Endothelial cell (in vitro differentiated cells): ENCODE data around the gene FNBP1. TPM values are rescaled to one million over a fixed set of nuclear protein-coding genes. Genes with fewer than 3 reads are reported as not detected.

Source experiments
- DNase-seq: peaks from one replicate; pipeline ENCODE4 v3.0.0; 2021; ENCODE audit warnings: low spot score
- H3K27ac Mint-ChIP-seq: one replicate; pipeline ENCODE4 v1.8.0; 2021; ENCODE audit warnings: mixed read lengths, inconsistent platforms; ENCODE audit not compliant: unreplicated experiment
- H3K27me3 Mint-ChIP-seq: one replicate; pipeline ENCODE4 v1.8.0; 2021; ENCODE audit warnings: mild to moderate bottlenecking, moderate library complexity, mixed read lengths, inconsistent platforms; ENCODE audit not compliant: unreplicated experiment
- H3K36me3 Mint-ChIP-seq: one replicate; pipeline ENCODE4 v1.8.0; 2021; ENCODE audit warnings: mild to moderate bottlenecking, low read depth, mixed read lengths, inconsistent platforms; ENCODE audit not compliant: unreplicated experiment
- H3K4me1 Mint-ChIP-seq: one replicate; pipeline ENCODE4 v1.8.0; 2021; ENCODE audit warnings: mild to moderate bottlenecking, mixed read lengths, inconsistent platforms; ENCODE audit not compliant: unreplicated experiment
- H3K4me3 Mint-ChIP-seq: one replicate; pipeline ENCODE4 v1.8.0; 2021; ENCODE audit warnings: mild to moderate bottlenecking, mixed read lengths, inconsistent platforms; ENCODE audit not compliant: unreplicated experiment
- H3K9me3 Mint-ChIP-seq: one replicate; pipeline ENCODE4 v1.8.0; 2021; ENCODE audit warnings: mixed read lengths, inconsistent platforms; ENCODE audit not compliant: unreplicated experiment
- total RNA-seq: library from RNA; stranded (reverse); fragmentation: NEBNext Ultra II Directional; extraction: Animal tissue kit (Norgen Biotek cat#: 25700); gene quantifications from one replicate; pipeline ENCODE4 v1.2.1, GENCODE V29; 2021; ENCODE audit not compliant: unreplicated experiment
- TF ChIP-seq, protein P1 (sequence below): fragments of 200-600 bp; sonication (generic); IDR thresholded peaks from one replicate; pipeline ENCODE4 v1.5.0; 2021; ENCODE audit warnings: antibody characterized with exemption; ENCODE audit not compliant: unreplicated experiment

FNBP1 gene
- total RNA-seq, 1 donor from 2014 or later = 119 TPM

DNA sequence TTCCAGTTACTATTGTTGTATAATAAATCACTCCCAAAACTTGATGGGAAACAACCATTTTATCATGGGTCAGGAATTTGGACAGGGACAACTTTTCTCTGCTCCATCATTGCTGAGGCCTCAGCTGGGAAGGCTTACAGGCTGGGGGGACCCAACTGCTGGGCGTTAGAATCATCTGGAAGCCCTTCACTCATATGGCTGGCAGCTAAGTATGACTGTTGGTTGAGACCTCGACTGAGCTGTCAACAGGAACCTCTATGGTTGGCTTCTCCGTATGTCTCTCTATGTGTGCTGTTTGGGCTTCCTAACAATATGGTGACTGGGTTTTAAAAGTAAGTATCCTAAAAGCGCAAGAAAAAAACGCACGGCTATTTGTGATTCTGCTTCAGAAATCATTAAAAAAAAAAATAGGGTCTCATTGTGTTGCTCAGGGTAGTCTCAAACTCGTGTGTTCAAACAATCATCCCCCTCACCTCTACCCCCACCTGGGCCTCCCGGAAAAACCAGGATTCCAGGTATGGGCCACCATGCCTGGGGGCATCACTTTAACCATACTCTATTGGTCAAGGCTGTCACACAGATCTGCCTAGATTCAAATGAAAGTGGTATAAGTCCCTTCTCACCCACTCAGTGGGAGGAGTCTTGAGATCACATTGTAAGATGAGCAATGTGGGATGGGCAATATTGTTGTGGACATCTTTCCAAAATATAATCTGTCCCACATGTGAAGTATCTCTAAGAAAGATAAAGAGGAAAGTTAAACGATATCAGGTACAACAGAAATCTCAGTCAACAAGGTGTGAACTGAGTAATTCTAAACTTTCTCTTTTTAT lies 15.2 kb downstream of the FNBP1 start:
- H3K36me3 Mint-ChIP-seq = no peaks in the 10 kb centered on the region

DNA sequence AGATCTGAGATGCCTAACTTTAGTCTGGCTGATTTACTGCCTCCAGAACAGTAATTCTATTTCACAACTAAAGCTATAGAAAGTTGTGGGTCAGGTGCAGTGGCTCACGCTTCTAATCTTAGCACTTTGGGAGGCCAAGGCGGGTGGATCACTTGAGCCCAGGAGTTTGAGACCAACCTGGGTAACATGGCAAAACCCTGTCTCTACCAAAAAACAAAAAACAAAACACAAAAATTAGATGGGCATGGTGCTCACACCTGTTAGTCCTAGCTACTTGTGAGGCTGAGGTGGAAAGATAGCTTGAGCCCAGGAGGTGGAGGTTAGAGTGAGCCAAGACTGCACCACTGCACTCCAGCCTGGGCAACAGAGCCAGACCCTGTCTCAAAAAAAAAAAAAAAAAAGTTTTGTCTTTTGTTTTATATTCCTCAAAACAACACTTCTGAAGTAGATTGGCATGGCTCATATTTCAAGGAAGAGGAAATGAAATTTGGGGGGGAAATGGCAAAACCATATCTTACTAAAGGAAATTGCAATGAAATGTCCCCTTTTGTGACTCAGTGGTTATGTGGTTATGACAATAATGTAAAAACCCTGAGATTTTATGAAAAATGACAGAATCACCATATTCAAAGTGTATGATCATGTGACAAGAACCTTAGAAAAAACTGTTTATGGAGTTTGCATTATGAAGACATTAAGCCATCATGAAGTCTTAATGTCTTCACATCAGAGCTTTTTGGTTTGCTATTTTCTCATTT lies 16.2 kb downstream of the FNBP1 start:
- Mint-ChIP-seq H3K4me1 (peaks cover 10% of the 10 kb centered on the region), H3K4me3 (no peak overlapping the region), H3K27ac (no peak overlapping the region), H3K36me3 (no peaks in the 10 kb centered on the region), H3K9me3 (no peaks in the 10 kb centered on the region), H3K27me3 (peaks cover 3% of the 10 kb centered on the region)
- DNase-seq = no peak
- TF ChIP-seq, protein P1, sequence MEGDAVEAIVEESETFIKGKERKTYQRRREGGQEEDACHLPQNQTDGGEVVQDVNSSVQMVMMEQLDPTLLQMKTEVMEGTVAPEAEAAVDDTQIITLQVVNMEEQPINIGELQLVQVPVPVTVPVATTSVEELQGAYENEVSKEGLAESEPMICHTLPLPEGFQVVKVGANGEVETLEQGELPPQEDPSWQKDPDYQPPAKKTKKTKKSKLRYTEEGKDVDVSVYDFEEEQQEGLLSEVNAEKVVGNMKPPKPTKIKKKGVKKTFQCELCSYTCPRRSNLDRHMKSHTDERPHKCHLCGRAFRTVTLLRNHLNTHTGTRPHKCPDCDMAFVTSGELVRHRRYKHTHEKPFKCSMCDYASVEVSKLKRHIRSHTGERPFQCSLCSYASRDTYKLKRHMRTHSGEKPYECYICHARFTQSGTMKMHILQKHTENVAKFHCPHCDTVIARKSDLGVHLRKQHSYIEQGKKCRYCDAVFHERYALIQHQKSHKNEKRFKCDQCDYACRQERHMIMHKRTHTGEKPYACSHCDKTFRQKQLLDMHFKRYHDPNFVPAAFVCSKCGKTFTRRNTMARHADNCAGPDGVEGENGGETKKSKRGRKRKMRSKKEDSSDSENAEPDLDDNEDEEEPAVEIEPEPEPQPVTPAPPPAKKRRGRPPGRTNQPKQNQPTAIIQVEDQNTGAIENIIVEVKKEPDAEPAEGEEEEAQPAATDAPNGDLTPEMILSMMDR = no peak

More for the DNA sequence above, 15.2 kb downstream of the FNBP1 start:
- DNase-seq = no peak
- TF ChIP-seq, protein P1 = no peak
- no peaks in the 10 kb centered on the region for H3K9me3 Mint-ChIP-seq
- H3K4me1 Mint-ChIP-seq = peaks cover 10% of the 10 kb centered on the region
- H3K27ac Mint-ChIP-seq = no peak overlapping the region
- no peak overlapping the region for H3K4me3 Mint-ChIP-seq
- H3K27me3 Mint-ChIP-seq = peaks cover 4% of the 10 kb centered on the region

DNA sequence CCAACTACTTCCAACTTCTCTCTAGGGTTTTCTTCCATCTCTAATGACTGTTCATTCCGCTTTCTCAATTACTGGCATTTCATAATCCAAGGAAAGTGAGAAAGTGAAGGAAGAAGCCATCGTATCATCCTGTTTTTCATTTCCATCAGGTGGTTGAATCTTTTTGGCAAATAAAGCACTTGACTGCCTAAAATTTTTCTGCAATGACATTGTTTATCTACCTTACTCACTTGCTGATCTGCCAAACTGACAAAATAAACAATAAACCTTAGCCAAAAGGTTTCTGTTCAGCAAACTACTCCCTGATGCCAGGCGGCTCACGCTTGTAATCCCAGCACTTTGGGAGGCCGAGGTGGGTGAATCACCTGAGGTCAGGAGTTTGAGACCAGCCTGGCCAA lies 18.4 kb downstream of the FNBP1 start:
- TF ChIP-seq, protein P1 = no peak
- no peak overlapping the region for H3K4me3 Mint-ChIP-seq
- H3K4me1 Mint-ChIP-seq = peaks cover 8% of the 10 kb centered on the region
- H3K27me3 Mint-ChIP-seq = peaks cover 3% of the 10 kb centered on the region
- H3K27ac Mint-ChIP-seq = no peak overlapping the region
- no peaks in the 10 kb centered on the region for H3K36me3 Mint-ChIP-seq
- no peak for DNase-seq
- H3K9me3 Mint-ChIP-seq = no peaks in the 10 kb centered on the region

DNA sequence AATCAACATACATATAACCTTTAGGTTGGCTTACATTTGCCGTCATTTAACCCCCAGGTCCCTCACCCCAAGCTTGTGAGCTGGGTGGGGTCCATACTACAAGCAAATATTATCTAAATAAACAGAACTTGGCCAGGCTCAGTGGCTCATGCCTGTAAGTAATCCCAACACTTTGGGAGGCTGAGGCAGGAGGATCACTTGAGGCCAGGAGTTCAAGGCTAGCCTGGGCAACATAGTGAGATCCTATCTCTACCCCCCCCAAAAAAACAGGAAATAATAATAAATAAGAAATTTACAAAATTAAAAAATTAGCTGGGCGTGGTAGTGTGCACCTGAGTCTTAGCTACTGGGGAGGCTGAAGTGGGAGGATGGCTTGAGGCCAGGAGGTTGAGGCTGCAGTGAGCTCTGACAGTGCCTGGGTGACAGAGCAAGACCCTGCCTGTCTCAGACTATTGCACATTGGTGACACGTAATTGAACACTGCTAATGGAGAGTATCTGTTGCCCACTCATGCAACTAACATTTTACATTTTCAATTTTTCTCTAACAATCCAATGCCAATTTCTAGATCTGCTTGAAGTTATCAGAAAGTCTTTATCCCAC lies 18.9 kb downstream of the FNBP1 start:
- H3K27ac Mint-ChIP-seq = peak overlapping the region; percentile 4

More for the DNA sequence above, 18.9 kb downstream of the FNBP1 start:
- Mint-ChIP-seq H3K4me3 (no peak overlapping the region), H3K36me3 (no peaks in the 10 kb centered on the region), H3K27me3 (peaks cover 3% of the 10 kb centered on the region), H3K9me3 (no peaks in the 10 kb centered on the region), H3K4me1 (peaks cover 8% of the 10 kb centered on the region)
- no peak for DNase-seq
- TF ChIP-seq, protein P1 = no peak
